ENCODE measurements around the gene PPIF.

PPIF gene

GRCh38 chr10:79305515-79305914 is 41.8 kb upstream of the PPIF start:
- ATAC-seq, result no peak
- TF ChIP-seq ESRRG (CRISPR knock-in tag; IDR thresholded peaks at IDR 0.05), result no peak
- TF ChIP-seq GLIS3 (CRISPR knock-in tag; IDR thresholded peaks at IDR 0.05), result no peak
- no peak for TF ChIP-seq CSRNP3 (CRISPR knock-in tag; IDR thresholded peaks at IDR 0.05)
- TF ChIP-seq, protein P1, sequence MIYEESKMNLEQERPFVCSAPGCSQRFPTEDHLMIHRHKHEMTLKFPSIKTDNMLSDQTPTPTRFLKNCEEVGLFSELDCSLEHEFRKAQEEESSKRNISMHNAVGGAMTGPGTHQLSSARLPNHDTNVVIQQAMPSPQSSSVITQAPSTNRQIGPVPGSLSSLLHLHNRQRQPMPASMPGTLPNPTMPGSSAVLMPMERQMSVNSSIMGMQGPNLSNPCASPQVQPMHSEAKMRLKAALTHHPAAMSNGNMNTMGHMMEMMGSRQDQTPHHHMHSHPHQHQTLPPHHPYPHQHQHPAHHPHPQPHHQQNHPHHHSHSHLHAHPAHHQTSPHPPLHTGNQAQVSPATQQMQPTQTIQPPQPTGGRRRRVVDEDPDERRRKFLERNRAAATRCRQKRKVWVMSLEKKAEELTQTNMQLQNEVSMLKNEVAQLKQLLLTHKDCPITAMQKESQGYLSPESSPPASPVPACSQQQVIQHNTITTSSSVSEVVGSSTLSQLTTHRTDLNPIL (CRISPR knock-in tag; IDR thresholded peaks at IDR 0.05; ENCODE audit: low read depth), result no peak
- TF ChIP-seq SNAI2 (CRISPR knock-in tag; IDR thresholded peaks at IDR 0.05), result no peak
- no peak for TF ChIP-seq CSDC2 (CRISPR knock-in tag; IDR thresholded peaks at IDR 0.05)
- TF ChIP-seq ZC3H10 (CRISPR knock-in tag; IDR thresholded peaks at IDR 0.05), result no peak
- TF ChIP-seq ZNF565 (CRISPR knock-in tag; conservative IDR thresholded peaks at IDR 0.05; ENCODE audit: low read depth), result no peak

- TF ChIP-seq, protein P2, sequence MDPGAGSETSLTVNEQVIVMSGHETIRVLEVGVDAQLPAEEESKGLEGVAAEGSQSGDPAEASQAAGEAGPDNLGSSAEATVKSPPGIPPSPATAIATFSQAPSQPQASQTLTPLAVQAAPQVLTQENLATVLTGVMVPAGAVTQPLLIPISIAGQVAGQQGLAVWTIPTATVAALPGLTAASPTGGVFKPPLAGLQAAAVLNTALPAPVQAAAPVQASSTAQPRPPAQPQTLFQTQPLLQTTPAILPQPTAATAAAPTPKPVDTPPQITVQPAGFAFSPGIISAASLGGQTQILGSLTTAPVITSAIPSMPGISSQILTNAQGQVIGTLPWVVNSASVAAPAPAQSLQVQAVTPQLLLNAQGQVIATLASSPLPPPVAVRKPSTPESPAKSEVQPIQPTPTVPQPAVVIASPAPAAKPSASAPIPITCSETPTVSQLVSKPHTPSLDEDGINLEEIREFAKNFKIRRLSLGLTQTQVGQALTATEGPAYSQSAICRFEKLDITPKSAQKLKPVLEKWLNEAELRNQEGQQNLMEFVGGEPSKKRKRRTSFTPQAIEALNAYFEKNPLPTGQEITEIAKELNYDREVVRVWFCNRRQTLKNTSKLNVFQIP (CRISPR knock-in tag; IDR thresholded peaks at IDR 0.05; ENCODE audit: borderline replicate concordance, low read depth), result no peak
- TF ChIP-seq ZNF70 (CRISPR knock-in tag; IDR thresholded peaks at IDR 0.05) (no peak), ZNF8 (CRISPR knock-in tag; IDR thresholded peaks at IDR 0.05) (no peak), BACH2 (CRISPR knock-in tag; IDR thresholded peaks at IDR 0.05; ENCODE audit: borderline replicate concordance) (no peak), ZC3H10 (CRISPR knock-in tag; IDR thresholded peaks at IDR 0.05) (no peak), OSR1 (CRISPR knock-in tag; IDR thresholded peaks at IDR 0.05) (no peak), SNAI2 (CRISPR knock-in tag; IDR thresholded peaks at IDR 0.05) (no peak), ZFP3 (CRISPR knock-in tag; IDR thresholded peaks at IDR 0.05) (no peak), ZFP30 (CRISPR knock-in tag; IDR thresholded peaks at IDR 0.05) (no peak), GLIS3 (CRISPR knock-in tag; IDR thresholded peaks at IDR 0.05) (no peak), RARB (CRISPR knock-in tag; IDR thresholded peaks at IDR 0.05) (no peak), CSRNP3 (CRISPR knock-in tag; IDR thresholded peaks at IDR 0.05) (no peak), TCF4 (CRISPR knock-in tag; IDR thresholded peaks at IDR 0.05; ENCODE audit: borderline replicate concordance) (no peak)
- ATAC-seq, result no peak
Observed at GRCh38 chr10:79305988-79306387, 41.3 kb upstream of the PPIF start.

GRCh38 chr10:79306644-79307220 is 40.5 kb upstream of the PPIF start:
- TF ChIP-seq TSHZ2 (CRISPR knock-in tag; IDR thresholded peaks at IDR 0.05), result no peak
- TF ChIP-seq ARNTL (CRISPR knock-in tag; IDR thresholded peaks at IDR 0.05; ENCODE audit: borderline replicate concordance, low read depth), result no peak
- TF ChIP-seq, protein P1 (CRISPR knock-in tag; IDR thresholded peaks at IDR 0.05; ENCODE audit: low read depth), result no peak
- no peak for TF ChIP-seq ZFP30 (CRISPR knock-in tag; IDR thresholded peaks at IDR 0.05)
- no peak for TF ChIP-seq PATZ1 (CRISPR knock-in tag; IDR thresholded peaks at IDR 0.05; ENCODE audit: borderline replicate concordance)
- TF ChIP-seq RARB (CRISPR knock-in tag; IDR thresholded peaks at IDR 0.05), result no peak
- no peak for TF ChIP-seq GLIS3 (CRISPR knock-in tag; IDR thresholded peaks at IDR 0.05)
- TF ChIP-seq CSDC2 (CRISPR knock-in tag; IDR thresholded peaks at IDR 0.05), result no peak
- no peak for TF ChIP-seq ESRRG (CRISPR knock-in tag; IDR thresholded peaks at IDR 0.05)
- no peak for ATAC-seq
